EL (cell line): Measurements from ENCODE around the gene NEDD9.

Experiments used
- DNase-seq: peaks from one replicate; pipeline ENCODE4 v3.0.0-alpha.2; 2016

The NEDD9 gene

GRCh38 chr6:11233673-11234573 lies 1.5 kb upstream of the NEDD9 start:
- DNase-seq = no peak

DNA sequence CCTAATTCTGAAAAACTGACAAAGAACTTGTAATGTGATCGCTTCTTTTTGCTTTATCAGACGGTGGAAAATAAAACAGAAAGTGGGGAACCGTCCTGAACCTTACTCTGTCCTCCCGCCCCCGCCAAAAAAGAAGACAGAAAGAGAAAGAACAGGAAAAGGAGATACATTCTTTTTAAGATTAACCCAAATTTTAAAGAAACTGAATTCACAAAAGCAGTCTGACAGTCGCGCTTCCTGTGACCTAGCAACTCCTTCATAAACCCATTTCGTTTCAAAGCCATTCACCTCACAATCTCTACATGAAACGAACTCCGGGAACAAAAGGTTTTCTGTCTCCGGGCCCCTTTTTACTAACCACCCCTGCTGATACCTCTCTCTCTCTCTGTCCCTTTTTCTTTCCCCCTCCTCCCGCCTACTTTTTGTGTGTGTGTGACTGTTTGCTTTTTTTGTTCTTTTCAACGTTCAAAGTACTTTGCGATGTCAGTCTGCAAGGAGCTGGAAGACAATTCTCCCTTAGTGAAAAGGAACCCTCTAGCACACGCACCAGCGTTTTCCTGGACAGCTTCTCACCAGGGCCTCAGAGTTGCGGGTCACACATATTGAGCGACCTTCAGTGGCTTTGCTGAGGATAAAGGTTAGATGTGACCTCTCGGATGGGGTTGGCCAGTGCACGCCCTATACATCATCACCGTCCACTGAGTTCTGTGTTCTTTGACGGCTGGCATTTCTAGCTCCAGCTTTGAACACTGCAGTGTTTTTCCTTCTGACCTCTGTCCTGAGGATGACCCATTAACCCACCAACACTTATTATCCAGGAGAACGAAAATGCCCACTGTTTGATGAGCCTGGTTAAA lies 530 bp upstream of the NEDD9 start:
- DNase-seq = peak; percentile 34

DNA sequence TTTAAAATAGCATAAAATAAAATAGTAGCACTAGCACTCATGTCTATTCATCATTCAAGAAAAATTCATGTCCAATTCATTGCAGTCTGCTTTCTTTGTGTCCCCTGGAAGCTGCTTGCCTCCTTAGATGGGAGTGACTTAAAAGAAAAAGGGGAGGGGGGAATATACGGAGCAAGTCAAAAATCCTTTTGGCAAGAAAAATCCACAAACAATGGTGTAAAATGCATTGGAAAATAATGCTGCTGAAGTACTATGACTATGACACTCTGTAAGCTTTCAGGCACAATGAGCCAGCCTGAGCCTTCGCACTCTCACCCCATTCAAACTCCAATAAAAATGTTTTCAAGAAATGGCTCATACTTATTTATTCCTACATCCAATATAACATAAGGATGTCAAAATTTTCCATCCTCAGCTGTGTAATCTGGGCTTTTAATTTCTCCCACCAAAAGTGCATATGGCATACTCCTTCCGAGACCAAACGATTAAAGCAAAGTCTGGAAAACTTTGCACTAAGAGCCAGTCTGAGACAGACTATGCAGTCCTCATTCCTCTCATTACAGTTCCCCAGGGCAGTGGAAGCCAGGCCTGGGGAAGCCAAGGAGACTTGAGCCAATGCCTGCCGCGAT lies 790 bp downstream of the NEDD9 start:
- peak; percentile 83 for DNase-seq

DNA sequence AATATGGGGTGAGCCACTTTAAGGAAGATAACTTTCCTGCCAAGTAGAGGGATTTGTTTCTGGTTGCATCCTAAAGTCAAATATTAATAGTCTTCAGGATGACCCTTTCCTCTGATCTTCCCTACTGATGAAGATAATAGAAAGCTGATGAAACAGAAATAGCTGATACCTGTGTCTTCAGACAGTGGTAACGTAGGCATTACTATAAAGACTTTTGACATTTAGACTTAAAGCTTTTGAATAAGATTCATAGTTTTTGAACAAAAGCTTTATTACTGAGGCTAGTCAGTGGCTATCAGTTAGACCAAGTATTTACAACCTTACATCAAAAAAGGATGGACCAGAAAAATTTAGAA lies 1.4 kb downstream of the NEDD9 start:
- DNase-seq = no peak

- peak; percentile 36 for DNase-seq
Observed at GRCh38 chr6:11230158-11231107, 2.0 kb downstream of the NEDD9 start.

DNA sequence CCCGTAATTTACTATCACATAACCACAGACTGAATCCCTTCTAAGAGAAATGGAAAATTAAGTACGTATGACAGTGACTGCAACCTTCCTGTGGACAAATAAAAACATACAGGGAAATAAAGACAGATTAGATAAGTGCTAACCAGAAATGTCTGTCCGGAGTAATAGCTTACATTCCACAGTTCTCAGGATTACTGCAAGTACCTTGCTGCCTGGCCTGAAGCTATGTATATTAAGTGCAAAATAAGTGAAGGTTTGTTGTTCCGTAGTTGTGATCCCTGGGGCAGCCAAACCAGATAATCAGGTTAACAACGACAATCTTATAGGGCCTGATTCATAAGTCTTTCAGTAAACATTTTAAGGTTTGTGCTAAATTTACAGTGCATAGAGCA lies 2.8 kb downstream of the NEDD9 start:
- DNase-seq = peak; percentile 36

- peak; percentile 32 for DNase-seq
Observed at GRCh38 chr6:11228935-11229654, 3.4 kb downstream of the NEDD9 start.

DNA sequence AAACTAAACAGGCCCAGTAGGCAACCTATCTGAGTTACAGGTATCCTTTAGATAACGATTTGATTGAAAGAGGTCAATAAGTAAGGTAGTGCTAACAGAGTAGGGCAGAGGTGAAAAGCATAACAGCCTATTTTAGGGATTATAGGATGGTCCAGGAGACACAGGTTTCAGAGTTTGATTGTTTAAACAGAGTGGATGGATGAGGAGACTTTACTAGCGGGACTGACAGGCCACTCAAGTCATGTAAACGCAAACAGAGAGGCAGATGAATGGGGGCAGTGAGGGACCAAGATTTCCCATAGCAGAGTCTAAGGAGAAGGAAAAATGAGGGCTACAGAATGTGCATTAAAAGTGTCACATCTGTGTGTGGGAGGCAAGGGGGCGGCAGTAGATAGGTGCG lies 4.8 kb downstream of the NEDD9 start:
- no peak for DNase-seq

DNA sequence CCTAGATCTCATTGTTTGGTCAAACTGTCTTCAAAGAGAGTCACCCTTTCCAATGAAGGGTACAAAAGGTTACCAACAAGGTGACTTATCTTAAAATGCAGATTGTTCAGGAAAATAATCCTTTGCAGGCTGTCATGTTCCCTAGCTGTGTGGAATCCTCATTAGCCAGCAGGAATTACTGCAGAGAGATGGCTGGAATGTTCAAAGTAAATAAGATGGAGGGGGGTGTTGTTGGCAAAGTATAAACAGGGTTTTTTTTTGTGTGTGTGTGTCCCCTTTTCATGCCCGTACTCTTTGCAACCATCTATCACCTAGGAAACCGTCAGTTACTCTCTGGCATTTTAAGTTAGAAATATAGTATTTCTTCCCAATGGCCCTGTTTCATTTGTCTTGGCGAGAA lies 6.5 kb downstream of the NEDD9 start:
- no peak for DNase-seq

DNA sequence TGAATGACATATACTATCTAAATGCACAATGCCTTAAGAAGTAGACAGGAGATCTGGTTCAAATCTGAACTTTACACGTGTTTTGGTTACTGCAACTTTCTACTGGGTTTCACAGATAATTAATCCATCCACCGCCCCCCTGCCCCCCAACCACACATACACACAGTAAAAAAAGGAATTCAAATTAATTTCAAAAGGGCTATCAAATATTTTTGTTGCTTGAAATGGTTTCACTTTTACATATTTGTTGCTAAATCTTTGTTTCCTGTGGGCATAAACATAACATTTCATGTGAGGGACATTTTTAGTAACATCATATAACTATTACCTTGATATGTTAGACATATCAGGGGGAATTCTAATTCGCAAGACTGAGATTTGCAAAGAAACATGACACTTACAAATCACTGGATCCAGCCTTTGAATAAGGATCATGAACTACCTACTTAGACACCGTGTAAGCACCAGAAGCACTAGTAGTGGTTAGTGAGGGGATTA lies 7.5 kb downstream of the NEDD9 start:
- no peak for DNase-seq

DNA sequence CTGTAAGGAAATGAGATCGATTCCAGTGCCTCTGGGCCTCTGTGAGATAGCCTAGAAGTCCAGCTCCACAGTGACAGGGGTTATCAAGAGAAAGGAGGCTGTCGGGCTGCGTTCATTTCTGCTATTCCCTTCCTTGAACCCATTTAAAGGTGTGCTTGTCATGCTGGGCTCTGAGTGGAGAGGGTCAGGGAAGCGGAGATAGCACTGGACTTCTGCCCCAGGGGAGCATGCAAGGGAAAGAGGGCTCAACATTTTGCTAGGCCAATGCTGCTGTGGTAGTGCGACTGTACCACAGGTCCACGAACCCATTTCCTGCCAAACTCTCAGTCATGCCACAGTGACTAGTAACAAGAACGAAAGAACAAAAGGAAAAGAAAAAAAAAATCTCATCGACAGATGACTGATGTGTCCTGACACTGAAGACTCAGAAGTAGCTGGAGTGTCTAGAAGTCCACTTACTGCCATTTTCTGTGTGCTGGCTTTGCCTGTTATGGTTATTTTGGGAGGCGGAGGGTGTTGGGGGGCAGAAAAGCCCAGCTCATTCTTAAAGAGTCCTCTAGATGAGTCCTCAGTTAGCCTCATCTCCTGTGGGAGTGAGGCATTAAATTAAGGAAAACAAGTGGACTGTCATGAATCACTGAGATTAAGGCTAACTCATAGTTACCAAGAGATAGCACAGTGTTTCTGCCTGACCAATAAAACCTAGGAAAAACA lies 8.1 kb downstream of the NEDD9 start:
- DNase-seq = peak; percentile 48

- no peak for DNase-seq
Observed at GRCh38 chr6:11223286-11223864, 9.1 kb downstream of the NEDD9 start.

DNA sequence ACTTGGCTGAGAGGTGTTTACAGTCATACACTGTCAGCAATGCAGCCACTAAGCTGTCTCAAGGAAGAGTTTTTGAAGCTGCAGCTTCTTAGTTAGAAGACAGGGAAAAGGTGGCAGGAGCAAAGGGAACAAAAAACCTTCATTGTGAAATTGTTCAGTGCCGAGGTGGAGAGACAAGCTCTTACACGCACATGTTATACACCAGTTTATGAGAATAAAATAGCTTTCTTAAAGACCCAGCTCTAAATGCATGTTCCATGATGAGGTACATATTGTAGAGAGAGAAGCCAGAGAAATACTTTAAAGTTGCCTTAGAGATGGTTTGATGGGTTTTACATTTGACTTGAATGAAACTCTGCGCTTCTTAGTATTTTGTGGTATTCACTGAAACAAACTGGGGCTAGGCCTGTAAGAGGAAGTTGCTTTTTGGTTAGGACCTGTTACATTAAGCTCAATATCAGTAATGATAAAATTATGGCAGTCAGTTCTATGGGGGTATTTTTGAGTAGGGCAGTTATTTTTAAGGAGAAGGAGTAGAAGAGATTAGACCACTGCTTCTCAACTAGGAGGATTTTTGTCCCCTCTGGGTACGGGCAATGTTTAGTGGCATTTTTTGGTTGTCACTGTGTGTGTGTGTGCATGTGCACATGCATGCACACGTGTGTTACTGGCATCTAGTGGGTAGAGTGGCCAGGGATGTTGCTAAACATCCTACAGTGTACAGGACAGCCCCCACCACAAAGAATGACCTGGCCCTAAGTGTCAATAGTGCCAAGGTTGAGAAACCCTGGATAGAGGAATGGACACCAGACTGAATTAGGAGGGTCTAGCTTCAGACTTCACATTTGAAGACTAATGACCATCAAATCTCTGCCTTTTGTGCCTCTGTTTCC lies 9.8 kb downstream of the NEDD9 start:
- DNase-seq = no peak

DNA sequence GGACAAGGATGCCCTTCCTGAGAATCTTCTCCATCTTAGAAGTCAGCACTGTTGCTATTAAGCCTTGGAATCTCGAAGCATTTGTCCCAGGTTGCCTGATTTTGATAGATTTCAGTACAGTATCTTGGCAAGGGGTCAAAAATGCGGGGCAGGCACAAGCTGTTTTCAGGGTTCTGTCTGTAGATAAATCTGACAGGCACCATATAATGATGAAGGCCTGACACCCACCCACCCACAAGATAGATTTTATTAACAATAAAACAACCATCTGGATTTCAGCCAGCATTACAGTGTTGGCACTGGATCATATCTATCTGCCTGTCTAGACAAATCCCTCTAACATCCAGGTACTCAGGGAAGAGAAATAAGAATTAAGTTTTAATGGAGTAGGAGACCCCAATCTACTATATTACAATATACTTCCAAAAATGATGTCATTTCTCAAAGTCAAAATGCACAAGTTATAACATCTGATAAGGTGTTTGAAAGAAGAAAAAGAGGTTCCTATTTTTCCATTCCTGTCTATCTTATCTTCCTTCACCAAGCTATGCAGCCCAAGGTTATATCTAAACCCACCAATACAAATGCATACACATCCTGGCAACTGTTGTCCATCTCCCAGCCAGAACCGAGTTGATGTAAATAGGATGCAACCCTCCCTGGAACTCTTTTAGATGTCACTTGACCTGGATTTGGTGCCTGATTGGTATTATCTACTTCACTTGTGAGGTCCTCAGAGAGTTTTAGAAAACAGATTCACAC lies 10.7 kb downstream of the NEDD9 start:
- DNase-seq = no peak

DNA sequence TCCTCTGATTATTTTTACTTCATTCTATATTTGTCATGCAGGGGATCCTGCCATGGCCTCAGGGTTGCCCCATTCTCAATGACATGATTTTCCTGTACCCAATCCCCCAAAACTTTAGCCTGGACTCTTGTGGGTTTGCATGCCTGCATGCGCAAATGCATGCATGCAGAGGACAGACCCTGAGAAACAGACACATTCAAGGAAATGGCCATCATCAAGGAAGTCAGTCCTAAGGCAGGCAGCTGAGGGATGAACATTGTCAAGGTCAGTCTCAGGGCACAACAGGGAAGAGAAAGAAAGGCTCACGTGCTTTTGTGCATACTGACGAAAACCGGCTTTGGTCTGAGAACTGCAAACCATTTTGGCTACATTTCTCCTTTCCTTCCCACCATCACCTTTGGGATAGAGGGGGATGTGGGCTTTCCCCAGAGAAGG lies 13.1 kb downstream of the NEDD9 start:
- no peak for DNase-seq

- no peak for DNase-seq
Observed at GRCh38 chr6:11218538-11219399, 13.7 kb downstream of the NEDD9 start.

DNA sequence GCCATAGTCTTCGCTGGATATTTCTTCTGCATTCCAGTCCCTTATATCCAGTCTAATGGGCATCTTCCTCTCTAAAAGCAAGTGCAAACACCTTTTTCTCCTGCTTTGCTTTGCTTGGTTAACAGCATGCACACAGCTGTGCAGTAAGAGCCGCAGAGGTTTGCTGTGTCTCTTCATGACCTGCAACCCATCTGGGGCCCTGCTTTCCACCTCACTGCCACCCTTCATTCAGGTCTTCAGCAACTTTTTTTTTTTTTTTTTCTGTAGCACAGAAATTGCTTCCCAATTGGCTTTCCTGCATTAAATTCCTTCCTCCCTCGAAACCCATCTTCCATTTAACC lies 14.4 kb downstream of the NEDD9 start:
- no peak for DNase-seq
